ENCODE measurements around the gene ZFYVE21. TPM values are rescaled to one million over a fixed set of nuclear protein-coding genes. Genes with fewer than 3 reads are reported as not detected.

Gene ZFYVE21
- polyA plus RNA-seq, 2 donors: 56.5 to 73.5 TPM

DNA sequence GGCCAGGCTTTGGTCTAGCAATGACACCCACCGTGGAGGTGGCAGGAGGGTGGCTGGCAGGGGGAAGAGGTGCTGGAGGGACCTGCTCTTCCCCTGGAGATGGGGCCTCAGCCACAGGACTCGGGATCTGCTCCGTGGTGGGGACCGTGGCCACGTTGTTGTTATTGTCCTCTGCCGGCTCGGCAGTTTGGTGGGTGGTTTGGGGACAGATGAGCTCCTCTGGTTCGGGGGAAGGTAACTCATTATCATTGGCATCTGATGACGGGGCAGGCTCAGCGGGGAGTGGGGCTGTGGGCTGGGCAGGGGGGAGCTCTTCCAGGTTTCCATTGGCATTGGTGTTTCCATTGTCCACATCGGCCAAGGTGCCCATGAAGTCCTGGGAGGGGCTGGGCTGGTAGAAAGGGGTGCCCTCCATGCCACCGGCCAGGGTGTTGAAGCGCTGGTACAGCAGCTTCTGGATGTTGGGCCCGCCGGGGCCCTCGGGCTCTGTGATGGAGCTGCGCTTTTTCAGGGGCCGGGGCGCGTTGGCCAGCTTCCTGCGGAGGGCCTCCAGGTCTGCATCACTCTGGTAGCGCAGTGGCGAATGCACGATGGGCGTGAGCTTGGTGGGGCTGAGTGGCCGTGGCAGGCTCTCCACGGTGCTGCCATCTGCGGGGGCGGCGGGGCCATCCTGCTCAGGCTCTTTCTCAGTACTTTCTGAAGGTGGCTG, 24.3 kb downstream of the ZFYVE21 start:
- no peaks in the 10 kb centered on the region for H3K9me3 ChIP-seq (ENCODE audit: control insufficient read depth in 2 of 2, insufficient read depth in 1 of 2, low read depth in 1 of 2, low read length in 1 of 2)
- H3K36me3 ChIP-seq (ENCODE audit: control insufficient read depth in 2 of 2, insufficient read depth in 2 of 2, low read length in 1 of 2): peaks cover 15 to 49% of the 10 kb centered on the region in 2 donors
- H3K4me1 ChIP-seq (ENCODE audit: control insufficient read depth in 2 of 2, insufficient read depth in 2 of 2, low read length in 1 of 2): peaks cover 5 to 13% of the 10 kb centered on the region in 2 donors
- no peaks in the 10 kb centered on the region for H3K27me3 ChIP-seq (ENCODE audit: control insufficient read depth in 1 of 2, insufficient read depth in 2 of 2, low read length in 2 of 2)
- H3K27ac ChIP-seq (ENCODE audit: low read depth in 2 of 2, low read length in 1 of 2): no peak overlapping the region
- H3K4me3 ChIP-seq (ENCODE audit: low read depth in 1 of 2, low read length in 2 of 2): no peak overlapping the region
- WGBS, 2 donors: 92 to 94% methylated on average over 30 of the region's 30 CpGs

DNA sequence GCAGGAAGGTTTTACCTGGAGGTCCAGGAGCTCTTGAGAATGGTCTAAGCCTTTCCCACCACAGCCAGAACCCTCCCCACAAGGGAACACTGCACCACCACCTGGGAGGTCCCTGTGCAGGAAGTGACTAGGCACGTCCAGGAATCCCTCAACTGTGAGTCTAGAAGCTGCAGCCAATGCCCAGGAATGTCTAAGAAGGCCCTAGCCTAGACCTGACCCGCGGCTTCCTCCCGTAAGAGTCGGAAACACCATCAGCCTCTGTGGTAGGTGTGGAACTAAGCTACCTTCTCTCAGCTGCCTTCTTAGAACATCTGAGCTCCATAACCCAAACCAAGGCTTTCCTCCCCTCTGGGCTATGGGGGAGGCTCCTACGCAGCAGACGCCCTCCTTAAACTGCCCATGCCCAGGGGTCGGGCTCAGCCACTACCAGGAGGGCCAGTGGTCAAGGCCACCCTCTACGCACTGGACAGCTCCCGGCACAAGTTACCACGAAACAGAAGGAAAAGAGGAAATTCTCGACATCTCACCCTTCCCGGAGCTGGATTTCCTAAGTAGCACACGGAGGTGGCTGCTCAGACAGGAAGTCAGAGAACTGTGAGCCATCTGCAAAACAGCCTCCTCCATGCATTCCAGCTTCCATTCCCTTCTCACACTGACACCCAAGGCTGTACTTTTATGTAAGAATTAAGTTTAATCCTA, 25.5 kb downstream of the ZFYVE21 start:
- H3K36me3 ChIP-seq (ENCODE audit: control insufficient read depth in 2 of 2, insufficient read depth in 2 of 2, low read length in 1 of 2): peaks cover 13 to 53% of the 10 kb centered on the region in 2 donors
- no peak overlapping the region for H3K4me3 ChIP-seq (ENCODE audit: low read depth in 1 of 2, low read length in 2 of 2)
- H3K27ac ChIP-seq (ENCODE audit: low read depth in 2 of 2, low read length in 1 of 2): no peak overlapping the region
- peaks cover 3 to 7% of the 10 kb centered on the region in 2 donors for H3K4me1 ChIP-seq (ENCODE audit: control insufficient read depth in 2 of 2, insufficient read depth in 2 of 2, low read length in 1 of 2)
- no peaks in the 10 kb centered on the region for H3K27me3 ChIP-seq (ENCODE audit: control insufficient read depth in 1 of 2, insufficient read depth in 2 of 2, low read length in 2 of 2)
- 79 to 84% methylated on average over 14 of the region's 14 CpGs for WGBS, 2 donors
- H3K9me3 ChIP-seq (ENCODE audit: control insufficient read depth in 2 of 2, insufficient read depth in 1 of 2, low read depth in 1 of 2, low read length in 1 of 2): no peaks in the 10 kb centered on the region

DNA sequence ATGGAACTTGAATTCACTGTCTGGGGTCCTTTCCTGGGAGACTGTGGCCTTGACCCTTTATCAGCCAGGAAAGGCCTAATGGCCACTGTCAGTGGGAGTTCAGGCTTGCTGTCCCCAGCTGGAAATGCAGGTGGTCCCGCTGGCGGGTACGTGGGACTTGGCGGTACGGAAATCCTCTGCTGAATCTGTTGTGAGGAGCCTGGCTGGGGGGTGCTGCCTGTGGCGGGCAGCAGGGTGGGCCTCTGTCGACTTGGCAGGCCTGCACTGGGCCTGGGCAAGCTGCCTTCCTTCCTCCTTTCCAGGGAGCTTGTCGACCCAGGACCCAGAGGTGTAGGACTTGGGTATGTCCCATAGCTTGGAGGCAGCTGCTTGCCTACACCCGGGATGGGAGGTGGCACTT, 26.3 kb downstream of the ZFYVE21 start:
- Histone ChIP-seq H3K27ac (ENCODE audit: low read depth in 2 of 2, low read length in 1 of 2) (no peak overlapping the region), H3K36me3 (ENCODE audit: control insufficient read depth in 2 of 2, insufficient read depth in 2 of 2, low read length in 1 of 2) (peaks cover 13 to 59% of the 10 kb centered on the region in 2 donors), H3K4me3 (ENCODE audit: low read depth in 1 of 2, low read length in 2 of 2) (no peak overlapping the region), H3K4me1 (ENCODE audit: control insufficient read depth in 2 of 2, insufficient read depth in 2 of 2, low read length in 1 of 2) (peaks cover 0 to 4% of the 10 kb centered on the region in 2 donors), H3K27me3 (ENCODE audit: control insufficient read depth in 1 of 2, insufficient read depth in 2 of 2, low read length in 2 of 2) (no peaks in the 10 kb centered on the region), H3K9me3 (ENCODE audit: control insufficient read depth in 2 of 2, insufficient read depth in 1 of 2, low read depth in 1 of 2, low read length in 1 of 2) (no peaks in the 10 kb centered on the region)
- 76 to 81% methylated on average over 9 of the region's 9 CpGs for WGBS, 2 donors

DNA sequence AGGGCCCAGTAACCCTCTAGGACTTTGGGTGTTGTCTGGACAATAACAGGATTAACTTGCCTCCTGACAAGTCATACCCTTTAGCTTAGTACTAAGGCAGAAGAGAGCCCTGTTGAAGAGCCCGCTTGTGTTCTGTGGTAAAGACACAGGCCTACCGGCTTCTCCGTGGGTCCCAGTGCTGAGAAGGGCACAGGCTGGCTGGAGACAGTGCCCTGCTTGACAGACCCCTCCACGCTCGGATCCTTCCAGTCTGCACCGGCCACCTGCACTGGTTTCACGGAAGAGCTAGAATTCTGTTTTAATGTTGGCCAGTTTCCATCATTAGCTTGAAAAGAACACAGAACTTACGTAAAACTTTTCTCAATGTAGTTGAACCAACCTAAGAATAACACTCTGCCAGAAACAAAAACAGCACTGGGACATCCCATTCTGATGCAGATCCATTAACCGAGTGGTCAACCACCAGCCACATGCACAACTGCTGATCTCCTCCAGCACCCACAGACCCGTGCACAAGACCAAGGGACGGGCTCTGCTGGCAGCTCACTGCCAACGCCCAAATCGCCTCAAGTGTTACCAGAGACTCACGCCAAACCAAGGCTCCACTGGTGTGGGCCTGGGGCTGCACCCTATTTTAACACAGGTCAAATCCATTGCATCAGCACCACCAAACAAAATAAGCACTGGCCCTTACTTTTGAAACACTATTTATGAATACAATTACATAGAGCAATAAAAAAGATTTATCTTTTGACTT, 27.1 kb downstream of the ZFYVE21 start:
- peaks cover 0 to 2% of the 10 kb centered on the region in 2 donors for H3K4me1 ChIP-seq (ENCODE audit: control insufficient read depth in 2 of 2, insufficient read depth in 2 of 2, low read length in 1 of 2)
- H3K36me3 ChIP-seq (ENCODE audit: control insufficient read depth in 2 of 2, insufficient read depth in 2 of 2, low read length in 1 of 2): peaks cover 13 to 59% of the 10 kb centered on the region in 2 donors
- H3K4me3 ChIP-seq (ENCODE audit: low read depth in 1 of 2, low read length in 2 of 2): no peak overlapping the region
- H3K27ac ChIP-seq (ENCODE audit: low read depth in 2 of 2, low read length in 1 of 2): no peak overlapping the region
- WGBS, 2 donors: 88 to 91% methylated on average over 14 of the region's 14 CpGs
- H3K27me3 ChIP-seq (ENCODE audit: control insufficient read depth in 1 of 2, insufficient read depth in 2 of 2, low read length in 2 of 2): no peaks in the 10 kb centered on the region
- no peaks in the 10 kb centered on the region for H3K9me3 ChIP-seq (ENCODE audit: control insufficient read depth in 2 of 2, insufficient read depth in 1 of 2, low read depth in 1 of 2, low read length in 1 of 2)

DNA sequence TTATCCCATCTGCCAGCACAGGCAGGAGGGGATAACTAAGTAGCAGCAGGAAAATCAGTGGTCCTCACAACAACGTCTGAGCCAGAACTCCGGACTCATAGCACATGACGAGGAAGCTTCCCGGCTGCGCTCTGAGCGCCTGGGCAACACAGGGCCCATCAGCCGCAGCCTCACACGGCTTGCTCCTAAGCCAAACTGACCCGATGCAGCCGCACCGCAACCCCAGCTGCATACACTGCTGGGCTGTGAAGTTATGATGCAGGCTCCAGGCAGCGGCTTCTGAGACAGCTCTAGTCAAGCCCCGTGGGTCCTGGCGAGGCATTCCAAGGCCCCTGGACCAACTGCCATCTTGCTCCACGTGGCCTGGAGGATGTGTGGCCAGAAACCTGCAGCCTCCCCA, 28.1 kb downstream of the ZFYVE21 start:
- Histone ChIP-seq H3K4me3 (ENCODE audit: low read depth in 1 of 2, low read length in 2 of 2) (no peak overlapping the region), H3K27ac (ENCODE audit: low read depth in 2 of 2, low read length in 1 of 2) (no peak overlapping the region)
- WGBS, 2 donors: 89 to 93% methylated on average over 15 of the region's 15 CpGs

DNA sequence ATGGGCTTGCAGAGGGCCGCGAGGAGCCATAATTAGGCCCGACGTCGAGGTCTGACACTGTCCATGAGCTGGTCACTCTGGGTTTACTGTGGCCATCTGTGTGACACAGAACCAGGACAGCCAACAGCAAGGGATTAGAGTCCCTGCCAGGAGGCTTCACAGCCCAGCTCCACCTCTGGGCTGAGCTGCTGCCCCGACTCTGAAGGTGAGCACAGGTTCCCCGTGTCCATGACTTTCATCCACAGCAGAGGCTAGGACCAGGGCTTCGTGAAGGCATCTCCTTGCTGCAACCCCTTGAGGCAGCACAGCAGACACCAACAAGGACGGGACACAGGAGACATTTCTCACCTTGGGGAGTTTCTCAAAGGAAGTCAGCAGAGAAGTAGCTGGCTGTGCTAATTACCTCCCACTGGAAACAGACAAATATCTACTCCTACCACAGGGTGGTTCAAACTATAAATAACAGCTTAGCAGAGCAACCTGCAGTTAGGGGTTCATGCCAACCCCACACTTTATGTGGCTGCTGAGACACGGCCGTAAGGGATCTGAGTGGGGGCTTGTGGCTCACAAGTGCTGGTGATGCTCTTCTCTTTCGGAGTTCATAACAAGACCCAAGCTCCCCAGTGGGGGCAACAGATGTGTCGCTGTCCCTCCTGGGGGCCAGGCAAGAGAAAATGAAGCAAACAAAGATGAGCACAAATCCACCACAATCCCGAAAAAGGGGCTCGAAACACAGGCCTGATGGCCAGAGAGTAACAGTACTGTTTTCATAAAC, 29.2 kb downstream of the ZFYVE21 start:
- H3K9me3 ChIP-seq (ENCODE audit: control insufficient read depth in 2 of 2, insufficient read depth in 1 of 2, low read depth in 1 of 2, low read length in 1 of 2): no peaks in the 10 kb centered on the region
- H3K27ac ChIP-seq (ENCODE audit: low read depth in 2 of 2, low read length in 1 of 2): no peak overlapping the region
- H3K4me1 ChIP-seq (ENCODE audit: control insufficient read depth in 2 of 2, insufficient read depth in 2 of 2, low read length in 1 of 2): peaks cover 0 to 2% of the 10 kb centered on the region in 2 donors
- peaks cover 9 to 53% of the 10 kb centered on the region in 2 donors for H3K36me3 ChIP-seq (ENCODE audit: control insufficient read depth in 2 of 2, insufficient read depth in 2 of 2, low read length in 1 of 2)
- 83 to 84% methylated on average over 15 of the region's 15 CpGs for WGBS, 2 donors
- no peaks in the 10 kb centered on the region for H3K27me3 ChIP-seq (ENCODE audit: control insufficient read depth in 1 of 2, insufficient read depth in 2 of 2, low read length in 2 of 2)
- no peak overlapping the region for H3K4me3 ChIP-seq (ENCODE audit: low read depth in 1 of 2, low read length in 2 of 2)

More for the DNA sequence above, 28.1 kb downstream of the ZFYVE21 start:
- Histone ChIP-seq H3K27me3 (ENCODE audit: control insufficient read depth in 1 of 2, insufficient read depth in 2 of 2, low read length in 2 of 2) (no peaks in the 10 kb centered on the region), H3K36me3 (ENCODE audit: control insufficient read depth in 2 of 2, insufficient read depth in 2 of 2, low read length in 1 of 2) (peaks cover 10 to 58% of the 10 kb centered on the region in 2 donors), H3K9me3 (ENCODE audit: control insufficient read depth in 2 of 2, insufficient read depth in 1 of 2, low read depth in 1 of 2, low read length in 1 of 2) (no peaks in the 10 kb centered on the region), H3K4me1 (ENCODE audit: control insufficient read depth in 2 of 2, insufficient read depth in 2 of 2, low read length in 1 of 2) (peaks cover 0 to 2% of the 10 kb centered on the region in 2 donors)

DNA sequence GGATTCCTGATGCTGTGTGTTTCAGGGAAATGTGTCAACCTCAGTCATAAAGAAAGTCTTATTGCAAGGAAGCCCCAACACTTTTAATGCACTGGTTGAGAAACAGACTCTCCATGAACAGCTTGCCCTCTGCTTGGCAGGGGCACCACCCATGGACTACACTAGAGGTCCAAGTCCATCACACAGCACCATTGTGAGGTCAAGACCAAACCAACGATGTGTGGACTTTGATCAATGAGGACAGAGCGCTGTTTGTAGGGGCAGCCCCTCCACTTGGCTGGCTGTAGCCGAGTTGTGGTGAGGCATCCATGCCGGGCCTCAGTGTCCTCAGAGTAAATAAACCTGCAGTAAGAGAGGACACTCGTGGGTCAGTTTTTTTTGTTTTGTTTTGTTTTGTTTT, 29.8 kb downstream of the ZFYVE21 start:
- peaks cover 0 to 2% of the 10 kb centered on the region in 2 donors for H3K4me1 ChIP-seq (ENCODE audit: control insufficient read depth in 2 of 2, insufficient read depth in 2 of 2, low read length in 1 of 2)
- H3K36me3 ChIP-seq (ENCODE audit: control insufficient read depth in 2 of 2, insufficient read depth in 2 of 2, low read length in 1 of 2): peaks cover 7 to 48% of the 10 kb centered on the region in 2 donors
- no peaks in the 10 kb centered on the region for H3K27me3 ChIP-seq (ENCODE audit: control insufficient read depth in 1 of 2, insufficient read depth in 2 of 2, low read length in 2 of 2)
- H3K27ac ChIP-seq (ENCODE audit: low read depth in 2 of 2, low read length in 1 of 2): no peak overlapping the region
- WGBS, 2 donors: 73 to 80% methylated on average over 5 of the region's 5 CpGs
- H3K4me3 ChIP-seq (ENCODE audit: low read depth in 1 of 2, low read length in 2 of 2): no peak overlapping the region
- no peaks in the 10 kb centered on the region for H3K9me3 ChIP-seq (ENCODE audit: control insufficient read depth in 2 of 2, insufficient read depth in 1 of 2, low read depth in 1 of 2, low read length in 1 of 2)

DNA sequence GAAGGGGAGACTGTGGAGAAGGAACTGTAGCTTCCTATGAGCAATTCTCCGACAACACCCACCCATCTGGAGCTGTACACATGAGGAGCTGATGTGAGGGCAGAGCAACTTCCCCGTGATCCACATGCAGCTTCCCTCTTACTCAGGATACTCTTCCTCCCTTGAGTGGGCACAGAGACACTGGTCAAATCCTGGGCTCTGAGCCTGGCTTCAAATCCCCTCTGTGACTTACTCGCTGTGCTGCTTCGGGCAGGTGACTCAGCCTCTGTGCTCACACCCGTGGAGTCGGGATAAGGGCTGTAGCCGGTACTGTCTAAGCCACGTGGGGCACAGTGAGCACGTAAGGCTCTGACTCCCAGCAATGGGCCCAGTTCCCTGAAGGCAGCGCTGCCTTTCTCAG, 31.1 kb downstream of the ZFYVE21 start:
- Histone ChIP-seq H3K27me3 (ENCODE audit: control insufficient read depth in 1 of 2, insufficient read depth in 2 of 2, low read length in 2 of 2) (no peaks in the 10 kb centered on the region), H3K4me1 (ENCODE audit: control insufficient read depth in 2 of 2, insufficient read depth in 2 of 2, low read length in 1 of 2) (peaks cover 0 to 2% of the 10 kb centered on the region in 2 donors), H3K9me3 (ENCODE audit: control insufficient read depth in 2 of 2, insufficient read depth in 1 of 2, low read depth in 1 of 2, low read length in 1 of 2) (no peaks in the 10 kb centered on the region), H3K27ac (ENCODE audit: low read depth in 2 of 2, low read length in 1 of 2) (no peak overlapping the region), H3K4me3 (ENCODE audit: low read depth in 1 of 2, low read length in 2 of 2) (no peak overlapping the region), H3K36me3 (ENCODE audit: control insufficient read depth in 2 of 2, insufficient read depth in 2 of 2, low read length in 1 of 2) (peaks cover 3 to 41% of the 10 kb centered on the region in 2 donors)
- WGBS, 2 donors: 81 to 86% methylated on average over 10 of the region's 10 CpGs

DNA sequence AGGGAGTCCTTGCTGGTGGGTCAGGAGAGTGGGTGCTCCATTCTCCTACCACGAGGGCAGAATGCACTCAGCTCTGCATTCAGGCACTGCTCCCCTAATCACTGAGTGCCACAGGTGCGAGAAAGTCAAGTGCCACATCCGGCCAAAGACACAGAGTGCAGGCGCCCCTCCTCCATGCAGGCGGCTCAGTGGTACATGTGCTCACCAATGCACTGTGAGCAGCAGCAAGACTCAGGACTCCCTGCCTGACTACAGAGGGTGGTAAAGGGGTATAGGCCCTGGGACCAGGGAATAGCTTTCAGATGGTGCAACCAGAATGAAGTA, 32.9 kb downstream of the ZFYVE21 start:
- Histone ChIP-seq H3K27ac (ENCODE audit: low read depth in 2 of 2, low read length in 1 of 2) (no peak overlapping the region), H3K36me3 (ENCODE audit: control insufficient read depth in 2 of 2, insufficient read depth in 2 of 2, low read length in 1 of 2) (peaks cover 3 to 34% of the 10 kb centered on the region in 2 donors), H3K4me3 (ENCODE audit: low read depth in 1 of 2, low read length in 2 of 2) (no peak overlapping the region), H3K4me1 (ENCODE audit: control insufficient read depth in 2 of 2, insufficient read depth in 2 of 2, low read length in 1 of 2) (peaks cover 0 to 2% of the 10 kb centered on the region in 2 donors), H3K27me3 (ENCODE audit: control insufficient read depth in 1 of 2, insufficient read depth in 2 of 2, low read length in 2 of 2) (no peaks in the 10 kb centered on the region), H3K9me3 (ENCODE audit: control insufficient read depth in 2 of 2, insufficient read depth in 1 of 2, low read depth in 1 of 2, low read length in 1 of 2) (no peaks in the 10 kb centered on the region)
- WGBS, 2 donors: 80 to 81% methylated on average over 5 of the region's 5 CpGs
